WTC11 (cell line): ENCODE measurements around the gene NEDD4L. TPM values are rescaled to one million over a fixed set of nuclear protein-coding genes. Genes with fewer than 3 reads are reported as not detected.

Experiments used
- ATAC-seq: fragments of 200-7000 bp; cut with Tn5 transposase; 2 replicates; pipeline ENCODE4 v1.10.0; 2021; ENCODE audit warnings: mild to moderate bottlenecking, moderate library complexity
- CTCF ChIA-PET: fragments of 300-600 bp; sonication (Branson Sonifier 250); formaldehyde crosslinking; loops from one replicate; lab custom pipeline; 2021; ENCODE audit warnings: antibody characterized with exemption; lab: Charles Lee
- POLR2A ChIA-PET: fragments of 350-600 bp; sonication (Branson Sonifier 250); formaldehyde crosslinking; loops from one replicate; lab custom pipeline; 2021; ENCODE audit warnings: antibody characterized with exemption; lab: Charles Lee
- DNase-seq: peaks from one replicate; pipeline ENCODE4 v3.0.0; 2021; ENCODE audit warnings: low spot score
- H3K27ac Mint-ChIP-seq: 2 replicates; pipeline ENCODE4 v1.8.0; 2021; ENCODE audit warnings: mixed read lengths
- H3K27me3 Mint-ChIP-seq: 2 replicates; pipeline ENCODE4 v1.8.0; 2021; ENCODE audit warnings: low read depth, mild to moderate bottlenecking, moderate library complexity, mixed read lengths
- H3K36me3 Mint-ChIP-seq: 2 replicates; pipeline ENCODE4 v1.8.0; 2021; ENCODE audit warnings: mixed read lengths
- H3K4me1 Mint-ChIP-seq: 2 replicates; pipeline ENCODE4 v1.8.0; 2022; ENCODE audit warnings: mixed read lengths
- H3K4me3 Mint-ChIP-seq: 2 replicates; pipeline ENCODE4 v1.8.0; 2021; ENCODE audit warnings: mild to moderate bottlenecking, moderate library complexity, mixed read lengths
- H3K9me3 Mint-ChIP-seq: 2 replicates; pipeline ENCODE4 v1.8.0; 2021; ENCODE audit warnings: mixed read lengths
- CREM ChIP-seq: sonication (generic); formaldehyde crosslinking; IDR thresholded peaks from 2 replicates; pipeline ENCODE4 v1.8.1; 2022; ENCODE audit warnings: mild to moderate bottlenecking, missing genetic modification reagents, moderate library complexity
- EMX1 ChIP-seq: fragments of 250-450 bp; sonication (Bioruptor Pico); IDR thresholded peaks from 2 replicates; pipeline ENCODE4 v1.8.0; 2021; ENCODE audit warnings: mild to moderate bottlenecking
- FOXP1 ChIP-seq: sonication (generic); formaldehyde crosslinking; IDR thresholded peaks from 2 replicates; pipeline ENCODE4 v1.8.0; 2022; ENCODE audit warnings: missing genetic modification reagents, mild to moderate bottlenecking, moderate library complexity, borderline replicate concordance
- GABPB1 ChIP-seq: sonication (generic); formaldehyde crosslinking; IDR thresholded peaks from 2 replicates; pipeline ENCODE4 v1.8.1; 2023; ENCODE audit warnings: mild to moderate bottlenecking, missing genetic modification reagents
- HMGA2 ChIP-seq: fragments of 250-450 bp; sonication (Bioruptor Pico); IDR thresholded peaks from 2 replicates; pipeline ENCODE4 v1.4.0; 2021; ENCODE audit warnings: mild to moderate bottlenecking, moderate library complexity
- MXD4 ChIP-seq: fragments of 250-450 bp; sonication (Bioruptor Pico); IDR thresholded peaks from 2 replicates; pipeline ENCODE4 v1.8.0; 2021; ENCODE audit warnings: mild to moderate bottlenecking, moderate library complexity, borderline replicate concordance
- MYBL2 ChIP-seq: sonication (generic); formaldehyde crosslinking; IDR thresholded peaks from 2 replicates; pipeline ENCODE4 v1.8.1; 2023; ENCODE audit warnings: mild to moderate bottlenecking, moderate library complexity, missing genetic modification reagents
- NFATC4 ChIP-seq: fragments of 250-450 bp; sonication (Bioruptor Pico); IDR thresholded peaks from 2 replicates; pipeline ENCODE4 v1.9.0; 2021; ENCODE audit warnings: mild to moderate bottlenecking
- NFE2L1 ChIP-seq: sonication (generic); formaldehyde crosslinking; IDR thresholded peaks from 2 replicates; pipeline ENCODE4 v1.8.1; 2023; ENCODE audit warnings: missing genetic modification reagents
- NR2C2 ChIP-seq: sonication (generic); formaldehyde crosslinking; IDR thresholded peaks from 2 replicates; pipeline ENCODE4 v1.8.0; 2022; ENCODE audit warnings: mild to moderate bottlenecking, missing genetic modification reagents
- OVOL2 ChIP-seq: fragments of 250-450 bp; sonication (Bioruptor Pico); IDR thresholded peaks from 2 replicates; pipeline ENCODE4 v1.9.0; 2021; ENCODE audit warnings: mild to moderate bottlenecking, borderline replicate concordance
- SP1 ChIP-seq: sonication (generic); formaldehyde crosslinking; conservative IDR thresholded peaks from 2 replicates; pipeline ENCODE4 v1.8.1; 2022; ENCODE audit warnings: missing genetic modification reagents
- TCF7 ChIP-seq: sonication (generic); formaldehyde crosslinking; IDR thresholded peaks from 2 replicates; pipeline ENCODE4 v1.8.0; 2022; ENCODE audit warnings: mild to moderate bottlenecking, low read depth, missing genetic modification reagents, moderate library complexity
- TEAD4 ChIP-seq: sonication (generic); formaldehyde crosslinking; IDR thresholded peaks from 2 replicates; pipeline ENCODE4 v1.8.0; 2022; ENCODE audit warnings: mild to moderate bottlenecking, missing genetic modification reagents
- TP53 ChIP-seq: sonication (generic); formaldehyde crosslinking; IDR thresholded peaks from 2 replicates; pipeline ENCODE4 v1.8.1; 2023; ENCODE audit warnings: mild to moderate bottlenecking, missing genetic modification reagents
- ZNF121 ChIP-seq: sonication (generic); formaldehyde crosslinking; IDR thresholded peaks from 2 replicates; pipeline ENCODE4 v1.8.0; 2023; ENCODE audit warnings: missing genetic modification reagents
- total RNA-seq: library from RNA; stranded (reverse); gene quantifications from 3 replicates; pipeline ENCODE4 v1.2.3, GENCODE V29; 2021
- TF ChIP-seq, protein P1 (sequence below): fragments of 200-600 bp; IDR thresholded peaks from 2 replicates; pipeline ENCODE4 v1.8.0; 2022; ENCODE audit warnings: antibody characterized with exemption
- TF ChIP-seq, protein P2 (sequence below): sonication (generic); formaldehyde crosslinking; IDR thresholded peaks from 2 replicates; pipeline ENCODE4 v1.8.1; 2022; ENCODE audit warnings: mild to moderate bottlenecking, missing genetic modification reagents, moderate library complexity, borderline replicate concordance
- TF ChIP-seq, protein P3 (sequence below): sonication (generic); formaldehyde crosslinking; IDR thresholded peaks from 2 replicates; pipeline ENCODE4 v1.8.1; 2022; ENCODE audit warnings: missing genetic modification reagents, borderline replicate concordance
- TF ChIP-seq, protein P4 (sequence below): fragments of 250-450 bp; sonication (Bioruptor Pico); conservative IDR thresholded peaks from 2 replicates; pipeline ENCODE4 v1.9.0; 2021; ENCODE audit warnings: mild to moderate bottlenecking
- TF ChIP-seq, protein P5 (sequence below): sonication (generic); formaldehyde crosslinking; IDR thresholded peaks from 2 replicates; pipeline ENCODE4 v1.8.1; 2023; ENCODE audit warnings: mild to moderate bottlenecking, missing genetic modification reagents, moderate library complexity
- TF ChIP-seq, protein P6 (sequence below): sonication (generic); formaldehyde crosslinking; conservative IDR thresholded peaks from 2 replicates; pipeline ENCODE4 v1.8.1; 2022; ENCODE audit warnings: mild to moderate bottlenecking, missing genetic modification reagents

Gene NEDD4L
- total RNA-seq, 1 experiment from 2014 or later: 88.0 TPM

DNA sequence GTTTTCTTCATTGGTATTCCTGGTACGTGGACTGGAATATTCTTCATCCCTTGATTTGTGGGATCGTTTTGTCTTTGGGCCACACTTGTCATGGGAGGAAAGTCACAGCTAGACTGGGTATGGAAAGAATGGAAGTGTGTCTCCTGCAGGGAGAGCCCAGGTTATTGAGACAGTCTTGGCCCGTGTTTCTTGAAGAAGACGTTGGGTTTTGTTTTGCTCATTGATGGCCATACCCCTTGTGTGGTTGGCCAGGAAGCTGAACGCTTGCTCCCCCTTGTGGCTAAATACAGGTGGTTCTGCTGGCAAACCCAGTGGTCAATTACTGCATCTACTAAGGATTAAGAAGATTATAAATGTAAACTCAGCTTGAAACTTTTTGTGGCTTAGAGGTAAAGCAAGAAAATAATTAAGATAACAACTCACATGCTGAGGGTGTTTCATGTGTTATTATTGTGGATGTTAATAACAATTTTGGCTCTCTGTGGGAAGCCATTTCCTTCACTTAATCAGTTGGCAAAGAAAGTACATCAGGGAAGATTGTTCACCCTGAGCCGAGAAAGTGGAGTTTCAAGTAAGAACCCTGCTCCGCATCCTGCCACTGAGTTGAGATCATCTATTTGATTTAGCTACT is 91.8 kb downstream of the NEDD4L start:
- Mint-ChIP-seq H3K9me3 (no peaks in the 10 kb centered on the region), H3K4me1 (peaks cover 52% of the 10 kb centered on the region), H3K27ac (peak overlapping the region; percentile 85), H3K4me3 (no peak overlapping the region), H3K36me3 (no peaks in the 10 kb centered on the region), H3K27me3 (no peaks in the 10 kb centered on the region)
- ATAC-seq (peak; percentile 85), DNase-seq (peak; percentile 74)
- POLR2A ChIA-PET: no interaction called here
- no peak for TF ChIP-seq EMX1 (CRISPR knock-in tag)
- TF ChIP-seq, protein P1, sequence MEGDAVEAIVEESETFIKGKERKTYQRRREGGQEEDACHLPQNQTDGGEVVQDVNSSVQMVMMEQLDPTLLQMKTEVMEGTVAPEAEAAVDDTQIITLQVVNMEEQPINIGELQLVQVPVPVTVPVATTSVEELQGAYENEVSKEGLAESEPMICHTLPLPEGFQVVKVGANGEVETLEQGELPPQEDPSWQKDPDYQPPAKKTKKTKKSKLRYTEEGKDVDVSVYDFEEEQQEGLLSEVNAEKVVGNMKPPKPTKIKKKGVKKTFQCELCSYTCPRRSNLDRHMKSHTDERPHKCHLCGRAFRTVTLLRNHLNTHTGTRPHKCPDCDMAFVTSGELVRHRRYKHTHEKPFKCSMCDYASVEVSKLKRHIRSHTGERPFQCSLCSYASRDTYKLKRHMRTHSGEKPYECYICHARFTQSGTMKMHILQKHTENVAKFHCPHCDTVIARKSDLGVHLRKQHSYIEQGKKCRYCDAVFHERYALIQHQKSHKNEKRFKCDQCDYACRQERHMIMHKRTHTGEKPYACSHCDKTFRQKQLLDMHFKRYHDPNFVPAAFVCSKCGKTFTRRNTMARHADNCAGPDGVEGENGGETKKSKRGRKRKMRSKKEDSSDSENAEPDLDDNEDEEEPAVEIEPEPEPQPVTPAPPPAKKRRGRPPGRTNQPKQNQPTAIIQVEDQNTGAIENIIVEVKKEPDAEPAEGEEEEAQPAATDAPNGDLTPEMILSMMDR: peak; percentile 85
- CTCF ChIA-PET: interaction anchor here (0.7 to 4.3 kb wide), 35 partner anchors 9 to 629 kb away, joined by 3 to 39 read pairs (median 3); partner anchors contain the start of gene NEDD4L

DNA sequence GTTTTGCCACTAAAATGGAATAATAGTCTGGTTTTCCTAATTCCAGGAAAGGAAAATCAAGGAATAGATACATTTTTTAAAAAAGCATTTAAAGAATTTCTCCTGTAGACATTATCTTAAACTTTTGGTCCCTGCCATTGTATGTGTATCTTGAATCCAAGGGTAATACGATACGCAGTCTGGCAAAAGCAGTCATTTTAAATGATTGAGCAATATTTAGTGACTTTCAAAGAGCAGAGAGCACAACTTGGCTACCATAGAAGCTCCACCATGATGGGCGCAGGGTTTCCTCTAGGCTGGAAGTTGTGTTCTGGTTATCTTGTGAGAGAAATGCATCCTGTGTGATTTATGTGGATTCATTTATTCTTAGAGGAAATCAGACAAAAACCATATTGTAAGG is 92.9 kb downstream of the NEDD4L start:
- H3K27ac Mint-ChIP-seq: 0 out of 2 replicates have a peak overlapping the region, but pooled peaks have one; percentile 71
- no peaks in the 10 kb centered on the region for H3K9me3 Mint-ChIP-seq
- H3K27me3 Mint-ChIP-seq: no peaks in the 10 kb centered on the region
- ATAC-seq (no peak), DNase-seq (no peak)
- H3K4me3 Mint-ChIP-seq: no peak overlapping the region
- CTCF ChIA-PET: interaction anchor here (1.1 to 4.3 kb wide), 15 partner anchors 13 to 255 kb away, joined by 3 to 39 read pairs (median 4); partner anchors contain the start of gene NEDD4L
- H3K36me3 Mint-ChIP-seq: no peaks in the 10 kb centered on the region
- POLR2A ChIA-PET: no interaction called here
- TF ChIP-seq HMGA2: no peak
- TF ChIP-seq, protein P2, sequence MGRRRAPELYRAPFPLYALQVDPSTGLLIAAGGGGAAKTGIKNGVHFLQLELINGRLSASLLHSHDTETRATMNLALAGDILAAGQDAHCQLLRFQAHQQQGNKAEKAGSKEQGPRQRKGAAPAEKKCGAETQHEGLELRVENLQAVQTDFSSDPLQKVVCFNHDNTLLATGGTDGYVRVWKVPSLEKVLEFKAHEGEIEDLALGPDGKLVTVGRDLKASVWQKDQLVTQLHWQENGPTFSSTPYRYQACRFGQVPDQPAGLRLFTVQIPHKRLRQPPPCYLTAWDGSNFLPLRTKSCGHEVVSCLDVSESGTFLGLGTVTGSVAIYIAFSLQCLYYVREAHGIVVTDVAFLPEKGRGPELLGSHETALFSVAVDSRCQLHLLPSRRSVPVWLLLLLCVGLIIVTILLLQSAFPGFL (CRISPR knock-in tag): no peak
- no peak for TF ChIP-seq TP53
- TF ChIP-seq MYBL2 (CRISPR knock-in tag): no peak
- TF ChIP-seq, protein P3, sequence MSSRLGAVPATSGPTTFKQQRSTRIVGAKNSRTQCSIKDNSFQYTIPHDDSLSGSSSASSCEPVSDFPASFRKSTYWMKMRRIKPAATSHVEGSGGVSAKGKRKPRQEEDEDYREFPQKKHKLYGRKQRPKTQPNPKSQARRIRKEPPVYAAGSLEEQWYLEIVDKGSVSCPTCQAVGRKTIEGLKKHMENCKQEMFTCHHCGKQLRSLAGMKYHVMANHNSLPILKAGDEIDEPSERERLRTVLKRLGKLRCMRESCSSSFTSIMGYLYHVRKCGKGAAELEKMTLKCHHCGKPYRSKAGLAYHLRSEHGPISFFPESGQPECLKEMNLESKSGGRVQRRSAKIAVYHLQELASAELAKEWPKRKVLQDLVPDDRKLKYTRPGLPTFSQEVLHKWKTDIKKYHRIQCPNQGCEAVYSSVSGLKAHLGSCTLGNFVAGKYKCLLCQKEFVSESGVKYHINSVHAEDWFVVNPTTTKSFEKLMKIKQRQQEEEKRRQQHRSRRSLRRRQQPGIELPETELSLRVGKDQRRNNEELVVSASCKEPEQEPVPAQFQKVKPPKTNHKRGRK (CRISPR knock-in tag): no peak
- TF ChIP-seq SP1 (CRISPR knock-in tag): no peak
- TF ChIP-seq MXD4: no peak
- no peak for TF ChIP-seq TCF7 (CRISPR knock-in tag)
- TF ChIP-seq, protein P4, sequence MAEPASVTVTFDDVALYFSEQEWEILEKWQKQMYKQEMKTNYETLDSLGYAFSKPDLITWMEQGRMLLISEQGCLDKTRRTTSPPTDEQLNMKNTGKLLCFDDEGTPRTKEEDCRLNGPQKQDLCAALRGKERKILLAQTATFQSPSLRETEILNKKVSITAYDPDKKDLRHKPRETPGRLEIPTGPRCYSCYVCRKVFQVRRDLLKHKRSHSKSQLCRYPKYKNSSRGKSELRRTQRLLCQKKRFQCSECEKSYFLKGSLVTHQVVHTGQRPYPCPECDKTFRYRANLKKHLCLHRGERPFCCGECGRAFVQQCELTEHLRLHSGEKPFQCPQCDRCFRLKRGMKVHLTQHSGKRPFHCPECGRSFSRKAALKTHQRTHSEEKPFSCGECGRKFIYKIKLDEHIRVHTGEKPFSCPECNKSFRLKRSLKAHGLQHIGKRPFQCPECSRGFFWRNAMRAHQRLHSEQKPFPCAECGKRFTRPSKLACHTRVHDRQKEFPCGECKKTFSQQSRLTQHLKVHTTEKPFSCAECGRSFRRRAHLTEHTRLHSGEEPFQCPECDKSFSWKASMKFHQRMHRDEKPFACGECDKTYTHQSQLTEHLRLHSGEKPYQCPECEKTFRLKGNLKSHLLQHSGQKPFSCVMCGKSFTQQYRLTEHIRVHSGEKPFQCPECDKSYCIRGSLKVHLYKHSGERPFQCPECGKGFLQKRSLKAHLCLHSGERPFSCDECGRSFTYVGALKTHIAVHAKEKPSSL (CRISPR knock-in tag): no peak
- no peak for TF ChIP-seq NR2C2 (CRISPR knock-in tag)
- peaks cover 59% of the 10 kb centered on the region for H3K4me1 Mint-ChIP-seq

DNA sequence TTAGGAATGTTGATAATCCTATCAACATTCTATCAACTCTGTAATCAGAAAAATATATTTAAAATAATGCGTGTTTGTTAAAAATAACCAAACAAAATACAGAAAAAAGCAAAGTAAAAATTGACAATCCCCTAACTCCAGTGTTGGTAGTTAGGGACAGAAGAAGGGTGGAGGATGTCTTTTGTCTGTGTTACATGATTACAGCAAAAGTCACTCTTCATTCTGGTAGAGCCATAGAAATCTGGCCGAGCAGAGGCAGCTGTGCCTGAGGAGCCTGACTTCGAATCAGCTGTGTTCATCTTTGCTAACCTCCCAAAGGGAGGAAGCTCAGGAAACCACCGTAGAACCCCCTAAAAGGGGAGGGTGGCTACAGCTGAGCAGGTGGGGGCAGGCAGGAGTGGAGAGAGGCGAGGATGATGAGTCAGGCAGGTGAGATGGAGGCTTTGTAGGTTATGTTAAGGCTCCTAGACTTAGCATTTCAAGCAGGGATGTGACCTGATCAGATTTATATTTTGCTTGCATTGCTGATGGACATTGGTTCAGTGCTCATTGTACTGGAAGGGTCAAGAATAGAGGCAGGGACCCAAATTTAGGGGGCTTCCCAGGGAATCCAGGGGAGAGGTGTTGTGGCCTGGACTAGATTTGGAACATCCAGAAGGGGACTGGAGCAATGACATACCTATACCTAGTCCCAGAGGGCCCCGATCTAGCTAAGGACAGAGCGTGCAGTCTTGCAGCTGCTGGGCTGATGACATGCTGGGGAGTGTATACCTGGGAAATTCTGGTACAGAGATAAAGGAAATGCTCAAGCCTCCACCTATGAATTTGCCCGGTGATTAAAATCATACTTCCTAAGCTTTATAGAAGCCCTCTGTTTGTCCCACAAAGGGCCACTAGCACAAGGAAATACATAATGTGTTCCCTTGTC is 95.7 kb downstream of the NEDD4L start:
- DNase-seq (no peak), ATAC-seq (no peak)
- H3K4me3 Mint-ChIP-seq: no peak overlapping the region
- no peak overlapping the region for H3K27ac Mint-ChIP-seq
- peaks cover 15% of the 10 kb centered on the region for H3K36me3 Mint-ChIP-seq
- CTCF ChIA-PET: interaction anchor here (1.0 to 2.3 kb wide), 2 partner anchors 18 to 97 kb away, joined by 3 to 6 read pairs; no protein-coding TSS in a partner anchor
- H3K9me3 Mint-ChIP-seq: peaks cover 13% of the 10 kb centered on the region
- H3K27me3 Mint-ChIP-seq: no peaks in the 10 kb centered on the region
- peaks cover 58% of the 10 kb centered on the region for H3K4me1 Mint-ChIP-seq
- POLR2A ChIA-PET: no interaction called here
- TF ChIP-seq, protein P5, sequence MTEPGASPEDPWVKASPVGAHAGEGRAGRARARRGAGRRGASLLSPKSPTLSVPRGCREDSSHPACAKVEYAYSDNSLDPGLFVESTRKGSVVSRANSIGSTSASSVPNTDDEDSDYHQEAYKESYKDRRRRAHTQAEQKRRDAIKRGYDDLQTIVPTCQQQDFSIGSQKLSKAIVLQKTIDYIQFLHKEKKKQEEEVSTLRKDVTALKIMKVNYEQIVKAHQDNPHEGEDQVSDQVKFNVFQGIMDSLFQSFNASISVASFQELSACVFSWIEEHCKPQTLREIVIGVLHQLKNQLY (CRISPR knock-in tag): no peak
- TF ChIP-seq MYBL2 (CRISPR knock-in tag) (no peak), FOXP1 (CRISPR knock-in tag) (no peak), NFE2L1 (no peak), OVOL2 (CRISPR knock-in tag) (no peak), ZNF121 (CRISPR knock-in tag) (no peak), CREM (CRISPR knock-in tag) (no peak), TEAD4 (CRISPR knock-in tag) (no peak), GABPB1 (no peak), NFATC4 (CRISPR knock-in tag) (no peak)
- TF ChIP-seq, protein P6, sequence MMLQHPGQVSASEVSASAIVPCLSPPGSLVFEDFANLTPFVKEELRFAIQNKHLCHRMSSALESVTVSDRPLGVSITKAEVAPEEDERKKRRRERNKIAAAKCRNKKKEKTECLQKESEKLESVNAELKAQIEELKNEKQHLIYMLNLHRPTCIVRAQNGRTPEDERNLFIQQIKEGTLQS (CRISPR knock-in tag): no peak
